Loucy (cell line): Measurements from ENCODE around the gene ARHGAP26.

Experiments
- H2AFZ ChIP-seq: fragments of 200-600 bp; sonication (generic); 2 replicates; pipeline ENCODE4 v1.6.0; 2016; ENCODE audit warnings: antibody characterized with exemption, mild to moderate bottlenecking, low read length, moderate library complexity
- H3F3A ChIP-seq: fragments of 200-600 bp; 2 replicates; pipeline ENCODE4 v1.6.0; 2016; ENCODE audit warnings: antibody characterized with exemption, low read depth, mild to moderate bottlenecking
- H3K27me3 ChIP-seq: fragments of 200-600 bp; sonication (generic); 2 replicates; pipeline ENCODE4 v1.6.1; 2014; ENCODE audit warnings: low read length, mild to moderate bottlenecking; ENCODE audit not compliant: insufficient read depth, poor library complexity, severe bottlenecking
- H3K36me3 ChIP-seq: fragments of 200-600 bp; sonication (generic); 2 replicates; pipeline ENCODE4 v1.6.1; 2016; ENCODE audit warnings: low read length; ENCODE audit not compliant: insufficient read depth
- H3K4me1 ChIP-seq: fragments of 200-600 bp; sonication (generic); 2 replicates; pipeline ENCODE4 v1.5.1; 2014; ENCODE audit warnings: low read length, mild to moderate bottlenecking; ENCODE audit not compliant: insufficient read depth, poor library complexity, severe bottlenecking
- H3K4me2 ChIP-seq: fragments of 200-600 bp; sonication (generic); 2 replicates; pipeline ENCODE4 v1.6.0; 2014; ENCODE audit warnings: antibody characterized with exemption, low read length, low read depth, mild to moderate bottlenecking; ENCODE audit not compliant: poor library complexity, severe bottlenecking
- H3K4me3 ChIP-seq: fragments of 200-600 bp; sonication (generic); 2 replicates; pipeline ENCODE4 v1.5.1; 2014; ENCODE audit warnings: low read length, mild to moderate bottlenecking, mixed read lengths; ENCODE audit not compliant: poor library complexity, severe bottlenecking
- H3K79me2 ChIP-seq: fragments of 200-600 bp; sonication (generic); 2 replicates; pipeline ENCODE4 v1.6.1; 2014; ENCODE audit warnings: low read length; ENCODE audit not compliant: insufficient read depth
- H3K9ac ChIP-seq: fragments of 200-600 bp; sonication (generic); 2 replicates; pipeline ENCODE4 v1.6.0; 2014; ENCODE audit warnings: mild to moderate bottlenecking, low read depth, low read length, moderate library complexity; ENCODE audit not compliant: poor library complexity, severe bottlenecking
- H3K9me2 ChIP-seq: fragments of 200-600 bp; sonication (generic); replicated peaks from 2 replicates; pipeline ENCODE4 v1.6.1; 2016; ENCODE audit warnings: low read depth, low read length, mixed read lengths
- H3K9me3 ChIP-seq: fragments of 200-600 bp; sonication (generic); 2 replicates; pipeline ENCODE4 v1.6.1; 2014; ENCODE audit warnings: mild to moderate bottlenecking, antibody characterized with exemption, low read length, low read depth; ENCODE audit not compliant: insufficient read depth
- H4K20me1 ChIP-seq: fragments of 200-600 bp; sonication (generic); 2 replicates; pipeline ENCODE4 v1.6.0; 2014; ENCODE audit warnings: antibody characterized with exemption, low read length, mild to moderate bottlenecking; ENCODE audit not compliant: insufficient read depth, poor library complexity, severe bottlenecking
- CTCF ChIP-seq: fragments of 200-600 bp; sonication (generic); conservative IDR thresholded peaks from 2 replicates; pipeline ENCODE4 v1.5.1; 2014; ENCODE audit warnings: mild to moderate bottlenecking, antibody characterized with exemption, low read length
- EZH2phosphoT487 ChIP-seq: fragments of 200-600 bp; IDR thresholded peaks from 2 replicates; pipeline ENCODE4 v1.6.1; 2018; ENCODE audit warnings: antibody characterized with exemption, mild to moderate bottlenecking, moderate library complexity, borderline replicate concordance

ARHGAP26 gene

GRCh38 chr5:143238620-143239019 is 468.4 kb downstream of the ARHGAP26 start:
- Histone ChIP-seq H3K4me3 (no peak overlapping the region), H2AFZ (no peak overlapping the region), H3K4me2 (no peak overlapping the region), H3K27me3 (no peaks in the 10 kb centered on the region), H3K79me2 (no peaks in the 10 kb centered on the region), H3F3A (no peaks in the 10 kb centered on the region), H3K4me1 (no peaks in the 10 kb centered on the region), H3K9me3 (no peaks in the 10 kb centered on the region), H3K9me2 (no peaks in the 10 kb centered on the region), H4K20me1 (no peaks in the 10 kb centered on the region), H3K9ac (no peak overlapping the region), H3K36me3 (no peaks in the 10 kb centered on the region)
- TF ChIP-seq EZH2phosphoT487 (no peak), CTCF (no peak)

GRCh38 chr5:143239882-143240518 is 469.8 kb downstream of the ARHGAP26 start:
- Histone ChIP-seq H3K9me3 (no peaks in the 10 kb centered on the region), H3K79me2 (no peaks in the 10 kb centered on the region), H3K9me2 (no peaks in the 10 kb centered on the region), H3K27me3 (no peaks in the 10 kb centered on the region), H3K4me1 (no peaks in the 10 kb centered on the region), H2AFZ (no peak overlapping the region), H3K9ac (no peak overlapping the region), H3K4me3 (no peak overlapping the region), H3K36me3 (no peaks in the 10 kb centered on the region), H4K20me1 (no peaks in the 10 kb centered on the region), H3K4me2 (no peak overlapping the region), H3F3A (no peaks in the 10 kb centered on the region)
- no peak for TF ChIP-seq CTCF
- no peak for TF ChIP-seq EZH2phosphoT487

GRCh38 chr5:143241892-143242291 is 471.7 kb downstream of the ARHGAP26 start:
- H3K4me1 ChIP-seq = no peaks in the 10 kb centered on the region
- no peak for TF ChIP-seq EZH2phosphoT487
- TF ChIP-seq CTCF = no peak
- H3K4me3 ChIP-seq = no peak overlapping the region
- no peaks in the 10 kb centered on the region for H3F3A ChIP-seq
- H4K20me1 ChIP-seq = no peaks in the 10 kb centered on the region
- H3K4me2 ChIP-seq = no peak overlapping the region
- H2AFZ ChIP-seq = no peak overlapping the region
- H3K79me2 ChIP-seq = no peaks in the 10 kb centered on the region
- H3K9me2 ChIP-seq = no peaks in the 10 kb centered on the region
- no peak overlapping the region for H3K9ac ChIP-seq
- no peaks in the 10 kb centered on the region for H3K36me3 ChIP-seq
- H3K9me3 ChIP-seq = no peaks in the 10 kb centered on the region
- H3K27me3 ChIP-seq = no peaks in the 10 kb centered on the region
